Inferior parietal cortex (tissue), 1 donor: Measurements from ENCODE around the gene PSAPL1.
"Not testable (repeated sequence)": the region's sequence is repeated elsewhere in the genome, so short reads cannot be mapped to it uniquely, and the experiment has no call there.

Source experiments
- DNase-seq: peaks from one replicate; pipeline ENCODE4 v3.0.0-alpha.2; 2016; ENCODE audit errors: extremely low spot score

Gene PSAPL1

DNA sequence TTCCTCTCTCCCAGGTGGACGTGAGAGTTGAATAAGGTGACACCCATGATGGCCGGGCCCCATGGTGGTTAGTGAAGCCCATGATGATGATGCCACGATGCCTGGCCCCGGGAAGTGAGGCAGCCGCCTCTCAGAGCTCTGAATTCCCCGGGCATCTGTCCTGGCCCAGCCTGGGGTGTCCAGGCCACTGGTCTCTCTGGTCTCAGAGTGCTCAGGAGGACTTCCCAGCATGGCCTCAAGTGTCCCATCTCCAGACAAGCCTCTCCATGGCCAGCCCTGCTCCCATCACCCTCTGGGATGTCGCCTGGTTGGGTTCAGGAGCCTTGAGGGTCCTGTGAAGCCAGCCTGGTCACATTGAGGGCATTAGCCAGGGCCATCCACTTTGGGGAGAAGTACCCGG, 24.7 kb upstream of the PSAPL1 start:
- DNase-seq: no peak

DNA sequence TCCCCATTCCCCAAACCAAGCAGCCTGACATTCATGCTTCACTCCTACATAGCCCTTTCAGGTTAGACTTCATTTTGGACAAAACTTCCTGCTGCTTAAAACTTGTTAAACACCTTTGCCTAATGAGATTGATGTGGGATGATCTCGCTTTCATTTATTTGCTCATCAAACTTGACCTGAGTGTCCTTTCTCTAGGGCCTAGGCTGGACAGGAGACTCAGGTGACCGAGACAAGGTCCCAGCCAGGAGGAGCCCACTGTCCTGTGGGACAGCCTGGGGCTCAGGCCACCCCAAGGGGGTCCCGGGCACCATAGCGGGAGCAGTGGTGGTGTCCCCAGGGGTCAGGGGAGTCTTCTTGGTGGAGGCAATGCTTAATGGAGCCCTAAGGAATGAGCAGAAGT, 23.7 kb upstream of the PSAPL1 start:
- no peak for DNase-seq

DNA sequence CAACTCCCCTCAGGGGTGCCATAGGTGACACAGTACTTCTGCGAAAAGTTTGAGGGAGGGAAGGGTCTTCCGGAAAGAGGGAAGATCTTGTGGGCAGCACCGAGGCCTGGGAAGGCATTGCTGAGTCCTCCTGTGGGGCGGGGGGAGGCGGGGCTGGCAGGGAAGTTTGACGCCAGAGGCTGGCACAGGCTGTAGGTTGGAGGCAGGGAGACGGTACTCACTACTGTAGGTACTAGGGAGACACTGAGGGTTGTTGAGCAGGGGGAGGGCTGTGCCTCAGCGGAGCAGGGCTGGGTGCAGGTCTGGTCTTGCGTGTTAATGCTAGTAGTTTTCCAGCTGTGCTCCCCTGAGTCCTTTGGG, 23.3 kb upstream of the PSAPL1 start:
- no peak for DNase-seq

DNA sequence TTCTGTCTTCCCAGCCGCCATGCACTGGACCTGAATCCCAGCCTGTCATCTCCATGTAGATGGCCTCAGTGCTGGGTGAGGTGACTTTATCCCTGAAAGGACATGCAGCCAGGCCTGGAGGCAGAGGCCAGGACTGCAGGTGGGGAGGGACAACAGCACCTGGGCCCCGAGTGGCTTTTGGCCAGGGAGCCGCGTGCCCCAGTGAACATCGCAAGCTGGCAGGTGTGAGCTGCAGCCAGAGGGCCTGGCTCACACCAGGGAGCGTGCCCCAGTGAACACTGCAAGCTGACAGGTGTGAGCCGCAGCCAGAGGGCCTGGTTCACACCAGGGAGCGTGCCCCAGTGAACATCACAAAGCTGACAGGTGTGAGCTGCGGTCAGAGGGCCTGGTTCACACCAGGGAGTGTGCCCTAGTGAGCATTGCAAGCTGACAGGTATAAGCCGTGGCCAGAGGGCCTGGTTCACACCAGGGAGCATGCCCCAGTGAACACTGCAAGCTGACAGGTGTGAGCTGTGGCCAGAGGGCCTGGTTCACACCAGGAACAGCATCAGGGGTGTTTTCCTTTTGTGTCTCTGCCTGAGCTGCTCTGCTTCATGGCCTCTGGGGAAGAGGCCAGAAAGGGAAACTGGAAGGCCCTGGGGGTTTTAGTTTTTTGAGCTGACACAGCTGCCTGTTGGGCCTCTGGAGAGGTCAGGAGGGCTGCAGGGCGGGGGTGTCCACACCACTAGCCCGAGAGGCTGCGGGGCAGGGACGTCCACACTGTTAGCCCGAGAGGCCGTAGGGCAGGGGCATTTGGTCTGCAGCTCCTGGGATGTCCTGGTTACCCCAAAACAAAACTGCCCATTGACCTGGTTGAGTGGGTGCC, 22.7 kb upstream of the PSAPL1 start:
- no peak for DNase-seq

DNA sequence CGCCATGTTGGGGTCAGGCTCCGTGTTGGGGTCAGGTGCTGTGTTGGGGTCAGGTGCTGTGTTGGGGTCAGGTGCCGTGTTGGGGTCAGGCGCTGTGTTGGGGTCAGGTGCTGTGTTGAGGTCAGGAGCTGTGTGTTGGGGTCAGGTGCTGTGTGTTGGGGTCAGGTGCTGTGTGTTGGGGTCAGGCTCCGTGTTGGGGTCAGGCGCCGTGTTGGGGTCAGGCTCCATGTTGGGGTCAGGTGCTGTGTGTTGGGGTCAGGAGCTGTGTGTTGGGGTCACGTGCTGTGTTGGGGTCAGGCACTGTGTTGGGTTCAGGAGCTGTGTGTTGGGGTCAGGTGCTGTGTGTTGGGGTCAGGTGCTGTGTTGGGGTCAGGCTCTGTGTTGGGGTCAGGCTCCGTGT, 18.1 kb upstream of the PSAPL1 start:
- not testable (repeated sequence) for DNase-seq

DNA sequence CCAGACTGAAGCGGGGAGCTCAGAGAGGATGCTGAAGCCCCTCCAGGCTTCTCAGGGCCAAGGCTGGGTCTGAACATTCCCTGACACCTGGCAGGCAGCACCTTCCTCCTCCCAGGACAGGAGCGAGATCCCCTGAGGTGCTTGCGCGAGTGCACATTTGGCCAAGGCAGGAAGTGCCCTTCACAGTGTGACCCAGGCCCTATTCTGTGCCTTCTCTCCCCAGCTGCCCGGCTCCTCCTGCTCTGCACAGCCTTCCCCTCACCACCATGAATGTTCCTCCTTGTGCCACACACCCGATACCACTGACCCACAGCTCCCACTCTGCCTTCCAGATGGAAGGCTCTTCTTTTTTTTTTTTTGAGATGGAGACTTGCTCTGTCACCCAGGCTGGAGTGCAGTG, 17.1 kb upstream of the PSAPL1 start:
- DNase-seq: no peak

DNA sequence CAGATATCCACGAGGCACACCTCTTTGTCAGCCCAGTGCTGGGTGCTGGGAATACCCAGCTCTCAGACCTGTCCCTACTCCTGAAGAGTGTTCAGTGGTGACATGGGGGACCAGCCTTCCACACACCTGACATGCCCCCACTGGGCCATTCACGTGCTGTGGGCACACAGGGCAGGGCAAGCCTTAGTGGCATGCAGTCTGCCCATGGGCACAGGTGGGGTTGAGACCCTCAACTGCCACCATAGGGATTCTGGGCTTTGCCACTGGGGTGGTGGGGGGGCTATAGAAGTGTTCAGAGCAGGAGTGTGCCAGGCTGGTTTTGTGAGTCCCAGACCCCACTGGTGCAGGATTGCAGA, 16.7 kb upstream of the PSAPL1 start:
- DNase-seq: no peak

DNA sequence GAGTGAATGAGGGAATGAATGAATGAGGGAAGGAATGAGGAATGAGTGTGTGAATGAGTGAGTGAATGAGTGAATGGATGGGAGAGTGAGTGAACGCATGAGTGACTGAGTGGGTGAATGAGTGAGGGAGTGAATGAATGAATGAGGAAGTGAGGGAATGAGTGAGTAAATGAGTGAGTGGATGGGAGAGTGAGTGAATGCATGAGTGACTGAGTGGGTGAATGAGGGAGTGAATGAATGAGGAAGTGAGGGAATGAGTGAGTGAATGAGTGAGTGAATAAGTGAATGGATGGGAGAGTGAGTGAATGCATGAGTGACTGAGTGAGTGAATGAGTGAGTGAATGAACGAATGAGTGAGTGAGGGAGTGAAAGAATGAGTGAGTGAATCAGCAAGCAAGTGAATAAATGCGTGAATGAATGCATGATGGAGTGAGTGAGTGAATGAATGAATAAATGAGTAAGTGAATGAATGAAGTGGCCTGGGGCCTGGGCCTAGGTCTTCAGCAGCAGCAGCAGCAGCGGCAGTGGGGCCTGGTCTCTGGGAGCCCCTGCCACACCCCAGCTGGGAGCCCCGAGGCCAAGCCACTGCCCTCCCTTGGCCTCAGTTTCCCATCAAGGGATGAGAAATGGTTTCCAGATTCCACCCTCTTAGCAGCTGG, 16.2 kb upstream of the PSAPL1 start:
- no peak for DNase-seq

DNA sequence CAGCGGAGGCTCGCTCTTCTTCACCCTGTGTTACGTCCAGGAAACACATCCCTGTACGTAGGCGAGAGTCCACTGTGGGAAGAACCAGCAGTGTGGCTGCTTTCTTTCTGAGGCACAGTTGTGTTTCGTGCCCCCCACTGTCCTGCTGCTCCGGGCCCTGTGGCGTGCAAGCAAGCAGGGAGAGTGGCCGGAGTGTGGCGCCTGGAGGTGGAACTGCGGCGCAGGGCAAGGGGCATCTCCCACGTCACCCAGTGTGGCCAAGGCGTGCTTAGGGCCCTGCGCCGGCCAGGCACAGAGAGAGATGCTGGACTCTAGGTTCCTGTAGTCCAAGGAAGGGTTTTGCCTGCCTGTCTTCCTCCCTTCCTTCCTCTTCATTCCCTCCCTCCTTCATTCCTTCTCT, 13.3 kb upstream of the PSAPL1 start:
- DNase-seq: no peak

DNA sequence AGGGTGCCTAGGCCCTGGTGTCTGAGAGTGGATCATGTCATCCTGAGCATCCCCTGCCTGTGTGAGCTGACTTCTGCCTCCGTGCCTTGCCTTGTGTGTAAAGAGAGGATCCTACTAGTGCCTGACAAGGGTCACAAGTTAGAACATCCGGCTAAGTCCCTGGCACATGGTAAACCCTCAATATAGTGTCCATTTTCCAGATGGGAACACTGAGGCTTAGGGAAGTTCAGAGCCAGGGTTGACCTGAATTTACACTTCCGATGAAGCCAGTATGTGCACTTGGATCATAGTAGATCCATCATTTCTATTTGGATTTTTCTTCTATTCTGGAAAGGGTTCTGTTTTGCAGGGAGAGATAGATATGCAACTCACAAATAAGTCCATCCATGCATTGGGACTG, 12.5 kb upstream of the PSAPL1 start:
- DNase-seq: no peak

DNA sequence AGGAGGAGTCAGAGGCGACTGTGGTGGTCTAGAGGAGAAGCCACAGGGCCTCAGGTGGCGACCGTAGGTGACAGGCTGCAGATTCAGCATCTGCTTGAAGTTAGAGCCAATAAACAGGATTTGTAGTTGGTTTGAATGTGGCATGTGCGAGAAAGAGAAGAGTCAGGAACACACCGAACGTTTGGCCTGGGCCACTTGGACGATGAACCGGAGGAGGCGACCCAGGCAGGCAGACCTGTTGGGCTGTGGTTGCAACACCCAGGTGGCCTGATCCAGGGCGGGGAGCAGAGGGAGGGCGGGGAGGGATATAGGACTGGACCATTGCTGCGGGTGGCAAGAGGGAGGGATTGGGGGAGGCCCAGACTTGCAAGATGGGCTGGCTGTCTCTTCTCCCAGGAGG, 10.0 kb upstream of the PSAPL1 start:
- DNase-seq: no peak

DNA sequence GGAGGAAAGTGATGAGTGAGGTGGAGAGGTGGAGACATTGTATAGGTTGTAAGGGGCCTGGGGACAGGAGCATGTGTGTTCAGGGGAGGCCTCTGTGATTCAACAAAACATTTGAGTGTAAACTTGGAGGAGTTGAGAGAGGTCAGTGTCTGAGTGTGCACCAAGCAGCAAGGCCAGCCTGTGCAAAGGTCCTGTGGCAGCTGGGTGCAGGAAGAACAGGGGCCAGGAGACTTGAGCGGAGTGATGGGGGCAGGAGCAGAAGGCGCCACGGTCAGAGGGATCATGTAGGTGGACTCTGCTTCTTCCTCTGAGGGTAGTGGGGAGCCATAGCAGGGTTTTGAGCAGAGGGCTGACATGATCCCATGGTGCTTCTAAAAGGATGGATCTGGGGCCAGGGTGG, 9.6 kb upstream of the PSAPL1 start:
- no peak for DNase-seq

DNA sequence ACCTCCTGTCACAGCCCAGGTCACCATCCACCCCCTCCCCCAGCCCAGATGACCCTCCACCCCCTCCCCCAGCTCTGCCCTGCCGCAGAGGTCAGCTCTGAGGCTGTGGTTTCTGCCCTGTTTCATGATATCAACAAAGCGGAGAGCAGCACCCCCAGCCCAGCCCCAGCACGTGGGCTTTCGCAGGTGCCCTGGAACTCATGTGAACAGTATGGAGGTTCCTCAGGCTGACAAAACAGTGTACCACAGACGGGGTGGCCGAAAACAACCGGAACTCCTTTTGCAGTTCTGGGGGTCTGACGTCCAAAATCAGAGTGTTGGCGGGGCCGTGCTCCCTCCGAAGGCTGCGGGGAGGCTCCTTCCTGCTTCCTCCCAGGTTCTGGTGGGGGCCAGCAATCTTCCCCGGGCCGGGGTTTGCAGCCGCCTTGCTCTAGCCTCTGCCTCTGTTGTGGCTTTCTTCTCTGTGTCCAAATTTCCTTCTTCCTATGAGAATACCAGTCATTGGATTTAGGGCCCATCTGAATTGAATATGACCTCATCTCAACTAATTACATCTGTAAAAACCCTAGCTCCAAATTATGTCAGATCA, 7.9 kb upstream of the PSAPL1 start:
- no peak for DNase-seq

DNA sequence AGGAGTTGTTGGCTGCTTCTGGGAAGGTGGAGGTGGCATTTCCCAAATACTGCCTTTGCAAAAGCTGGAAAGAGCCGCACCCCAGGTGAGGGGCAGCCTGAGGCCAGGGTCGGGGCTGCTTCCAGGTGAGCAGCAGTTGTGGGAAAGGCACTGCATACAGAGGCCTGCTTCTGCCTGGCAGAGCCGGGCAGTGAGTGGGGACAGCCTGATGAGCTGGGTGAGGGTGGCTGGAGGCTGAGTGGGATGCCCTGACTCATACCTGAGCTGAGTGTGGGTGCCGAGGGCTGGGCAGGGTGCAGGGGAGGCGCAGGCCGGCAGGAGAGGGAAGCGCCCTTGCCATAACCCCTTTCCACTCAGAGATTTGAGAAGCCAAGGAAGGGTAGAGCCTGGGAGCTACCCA, 6.5 kb upstream of the PSAPL1 start:
- no peak for DNase-seq

DNA sequence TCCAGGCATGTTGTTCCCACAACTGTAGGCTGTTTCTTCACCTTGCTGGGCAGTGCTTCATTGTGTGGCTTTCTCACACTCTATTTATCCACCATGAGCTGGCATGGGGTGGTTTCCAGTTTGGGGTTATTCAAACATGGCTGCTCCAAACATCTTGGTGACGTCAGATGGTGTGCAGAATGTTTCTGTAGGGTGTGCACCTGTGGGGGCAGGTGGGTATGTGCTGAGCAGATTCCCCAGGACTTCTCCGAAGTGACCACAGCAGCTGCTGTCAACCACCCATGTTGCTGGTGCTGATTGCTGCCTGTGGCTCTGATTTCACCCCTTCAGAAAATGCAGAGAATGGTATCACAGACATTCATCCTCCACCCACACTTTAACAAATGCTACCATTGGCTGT, 5.0 kb upstream of the PSAPL1 start:
- no peak for DNase-seq

DNA sequence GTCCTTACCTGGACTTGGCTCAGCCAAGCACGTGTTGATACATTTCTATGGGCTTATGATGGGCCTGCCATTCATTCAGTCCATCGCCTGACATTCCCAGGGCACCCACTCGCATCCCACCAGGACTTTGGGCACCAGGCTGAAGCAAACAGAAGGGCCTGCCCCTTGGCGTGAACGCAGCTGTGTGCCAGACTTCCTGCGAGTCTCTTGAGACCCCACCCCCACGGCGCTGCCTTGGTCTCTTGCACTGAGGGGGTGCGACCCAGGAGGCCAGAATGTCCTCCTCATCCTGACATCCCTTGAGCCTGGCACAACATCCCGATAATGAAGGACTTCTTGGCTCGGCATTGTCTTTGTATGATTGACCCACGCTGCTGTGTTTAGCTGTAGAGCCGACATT, 1.5 kb upstream of the PSAPL1 start:
- DNase-seq: no peak

DNA sequence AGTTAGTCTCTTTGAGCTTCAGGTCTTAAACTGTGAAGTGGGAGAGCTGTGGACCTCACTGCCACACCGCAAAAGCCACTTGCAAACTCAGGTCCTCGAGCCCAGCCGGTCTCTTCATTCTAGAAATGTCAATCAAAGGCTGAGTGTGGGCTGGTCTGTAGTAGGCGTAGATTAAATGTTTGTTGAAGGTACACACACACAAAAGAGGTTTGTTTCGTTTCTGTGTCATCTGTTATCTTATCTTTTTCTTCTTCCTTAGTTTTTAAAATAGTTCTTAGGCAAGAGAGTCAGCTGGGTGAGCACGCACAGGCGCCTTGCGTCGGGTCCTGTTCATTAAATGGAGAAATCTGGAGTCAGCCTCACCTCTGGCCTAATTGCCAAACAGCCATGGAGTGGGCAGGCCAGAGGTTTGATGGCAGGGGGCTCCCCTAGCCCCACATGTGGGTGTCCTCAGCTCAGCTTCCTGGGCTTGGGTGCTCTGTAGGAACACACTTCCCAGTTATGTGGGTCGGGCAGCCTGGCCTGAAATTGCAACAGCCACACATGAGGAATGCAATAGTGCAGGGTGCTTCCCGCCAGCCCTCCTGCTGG, 836 bp upstream of the PSAPL1 start:
- DNase-seq: no peak

DNA sequence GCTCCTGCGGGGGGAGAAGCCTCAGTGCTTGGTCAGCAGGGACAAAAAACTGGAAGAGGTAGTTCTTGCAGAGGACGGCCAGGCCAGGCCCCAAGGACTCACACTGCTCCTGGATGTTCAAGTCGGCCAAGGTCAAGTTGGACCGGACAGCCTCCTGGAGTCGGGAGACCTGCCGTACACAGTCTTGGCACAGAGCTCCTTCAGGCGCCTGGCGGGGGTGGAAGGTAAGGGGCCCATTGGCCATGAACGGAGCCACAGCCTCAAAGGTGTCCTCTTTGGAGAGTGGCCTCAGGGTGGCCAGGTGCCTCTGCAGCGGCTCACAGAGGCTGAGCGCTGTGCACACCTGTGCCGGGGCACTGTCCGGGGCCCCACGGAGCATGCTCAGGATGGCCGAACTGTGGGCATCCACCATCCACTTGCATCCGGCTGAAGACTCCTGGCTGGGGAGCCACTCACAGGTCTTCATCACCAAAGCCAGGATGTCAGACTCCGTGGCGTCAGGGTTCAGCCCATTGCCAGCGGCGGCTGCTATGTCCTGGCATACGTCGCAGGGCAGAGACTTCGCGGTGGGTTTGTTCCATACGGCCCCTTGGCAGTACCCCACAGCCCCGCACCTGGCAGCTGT, 477 bp downstream of the PSAPL1 start:
- DNase-seq: no peak

DNA sequence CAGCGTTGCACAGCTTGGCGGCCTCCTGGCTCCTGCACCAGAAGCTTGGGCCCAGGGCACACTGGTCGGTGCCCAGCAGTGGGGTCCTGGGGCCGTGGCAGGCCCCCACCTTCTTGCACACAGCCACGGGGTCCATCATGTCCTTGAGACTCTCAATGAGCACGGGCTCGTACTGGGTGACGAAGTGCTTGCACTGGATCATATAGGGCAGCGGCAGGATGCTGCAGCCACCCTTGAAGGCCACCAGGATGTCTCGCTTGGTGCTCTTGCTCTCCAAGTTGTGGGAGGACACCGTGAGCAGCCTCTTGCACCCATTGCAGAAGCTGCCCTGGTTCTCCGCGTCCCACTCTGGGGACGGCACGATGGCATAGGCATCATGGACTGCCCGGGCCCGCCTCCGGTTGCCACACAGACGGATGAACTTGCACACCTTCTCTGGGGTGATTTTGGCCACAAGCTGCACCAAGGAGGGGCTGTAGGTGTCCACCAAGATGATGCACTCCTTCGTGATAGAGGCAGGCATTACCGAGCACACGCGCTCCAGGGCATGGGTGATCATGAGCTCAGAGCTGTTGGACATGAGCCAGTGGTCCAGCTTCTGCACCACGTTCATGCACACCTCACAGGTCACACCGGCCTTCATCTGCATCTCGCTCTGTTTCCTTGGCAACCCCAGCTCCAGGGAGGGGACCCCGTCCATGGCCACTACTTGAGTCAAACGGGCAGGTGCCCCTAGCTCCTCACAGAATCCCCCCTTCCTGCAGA, 1.2 kb downstream of the PSAPL1 start:
- no peak for DNase-seq

DNA sequence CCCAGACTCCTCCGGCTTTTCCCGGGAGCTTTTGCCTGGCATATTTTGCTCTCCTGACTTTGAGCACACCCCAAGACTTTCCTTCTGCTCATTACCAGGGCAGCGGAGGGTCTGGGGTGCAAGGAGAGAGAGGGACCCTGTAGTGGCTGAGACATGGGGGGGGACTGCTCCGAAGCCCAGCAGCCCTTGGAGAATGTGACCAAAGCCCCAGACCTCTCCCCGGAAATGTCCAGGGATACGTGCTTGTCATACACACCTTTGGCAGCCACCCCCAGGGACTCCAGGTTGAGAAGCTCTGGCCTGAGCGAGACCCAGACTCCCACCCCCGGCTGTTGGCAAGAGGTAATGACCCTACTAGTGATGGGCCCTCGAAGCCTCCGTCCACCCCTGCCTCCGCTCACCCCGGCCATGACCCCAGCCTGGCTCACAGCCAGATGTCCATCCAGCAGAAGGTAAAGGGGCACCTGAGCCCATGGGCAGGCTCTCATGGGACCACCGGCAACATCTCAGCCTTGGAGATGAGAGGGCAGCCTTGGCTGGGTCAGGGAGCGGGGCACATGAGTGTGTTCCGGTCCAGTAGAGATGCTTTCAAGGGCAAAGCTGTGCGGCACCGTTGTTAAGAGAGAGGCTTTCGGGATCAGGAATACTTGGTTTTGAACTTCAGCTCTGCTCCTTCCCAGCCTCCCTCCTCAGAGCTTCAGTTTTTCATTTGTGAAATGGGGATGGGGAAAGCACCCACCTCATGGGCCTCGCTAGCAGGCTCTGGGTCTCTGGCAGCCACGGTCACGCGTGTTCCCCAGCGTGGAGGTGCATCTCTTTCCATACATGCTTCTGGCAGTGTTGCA, 2.0 kb downstream of the PSAPL1 start:
- DNase-seq: no peak
